Body of pancreas (tissue), 4 donors: ENCODE measurements around the gene ASPG. TPM values are rescaled to one million over a fixed set of nuclear protein-coding genes. Genes with fewer than 3 reads are reported as not detected.

ENCODE experiments used
- ATAC-seq: fragments of 150-250 bp; one replicate; pipeline ENCODE4 v1.9.1; 2016
- DNase-seq, 4 donors: peaks; one replicate each; pipeline ENCODE4 v3.0.0-alpha.2; 2019
- H3K27ac ChIP-seq, 4 donors: fragments of 200-600 bp; sonication (generic); 1 replicate in 3 of 4; 2 replicates in 1 of 4; pipeline versions ENCODE4 v1.5.1 to v1.6.1; 2016 to 2019; ENCODE audit warnings: mild to moderate bottlenecking in 1 of 4, mixed read lengths in 1 of 4, moderate library complexity in 1 of 4
- H3K27me3 ChIP-seq, 2 donors: fragments of 200-600 bp; sonication (generic); one replicate each; pipeline ENCODE4 v1.6.0; 2016; ENCODE audit warnings: mild to moderate bottlenecking in 1 of 2
- H3K36me3 ChIP-seq, 2 donors: fragments of 200-600 bp; sonication (generic); replicated peaks in 1 of 2; 2 replicates each; pipeline ENCODE4 v1.5.1; 2016; ENCODE audit warnings: low read depth in 2 of 2; ENCODE audit not compliant: insufficient read depth in 1 of 2
- H3K4me1 ChIP-seq: fragments of 200-600 bp; sonication (generic); one replicate; pipeline ENCODE4 v1.6.0; 2016
- H3K4me3 ChIP-seq, 2 donors: fragments of 200-600 bp; sonication (generic); 1 replicate in 1 of 2; 2 replicates in 1 of 2; pipeline ENCODE4 v1.5.1; 2016 to 2019
- H3K9me3 ChIP-seq, 3 donors: fragments of 200-600 bp; sonication (generic); 1 replicate in 2 of 3; 2 replicates in 1 of 3; pipeline ENCODE4 v1.5.1; 2016
- POLR2A ChIP-seq, 3 donors: fragments of 450-650 bp; IDR thresholded peaks; one replicate each; pipeline ENCODE4 v1.6.1; 2016; ENCODE audit warnings: antibody characterized with exemption in 3 of 3, mild to moderate bottlenecking in 2 of 3
- WGBS, 2 donors: methylation state at CpG; one replicate each; pipeline ENCODE4 v1.1.5; 2017; 5-methylcytosine and 5-hydroxymethylcytosine counted together
- intact Hi-C: fragments of 100-400 bp; cut with DNase I; formaldehyde crosslinking; loops from one replicate; pipeline ENCODE4 v1.15.1; 2023
- total RNA-seq, 2 donors: library from RNA; depleted of rRNA; stranded (reverse); fragments of >200 nt; gene quantifications; one replicate each; pipeline ENCODE4 v1.1.0, GENCODE V29; 2016
- TF ChIP-seq, protein P1 (sequence below), 7 experiments: fragments of 450-650 bp in 4 of 7; fragments of 200-600 bp in 3 of 7; sonication (generic) in 3 of 7; IDR thresholded peaks; one replicate each; pipeline ENCODE4 v1.5.1; 2016 to 2019; ENCODE audit warnings: antibody characterized with exemption in 7 of 7

ASPG gene
- total RNA-seq, 2 donors from 2014 or later, result 0.52 to 0.99 TPM

DNA sequence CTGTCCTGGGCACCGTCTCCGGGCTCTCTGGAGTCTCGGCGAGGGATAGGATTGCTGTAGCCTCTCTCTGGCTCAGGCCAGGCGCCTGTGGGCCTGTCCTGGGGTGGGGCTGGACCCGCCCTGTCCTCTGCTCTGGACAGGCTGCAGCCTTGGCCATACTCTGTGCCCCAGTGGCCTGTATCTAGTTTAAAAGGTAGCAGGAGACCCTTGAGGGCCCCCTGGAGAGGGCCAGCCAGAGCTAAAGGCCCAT, 54.6 kb downstream of the ASPG start:
- Histone ChIP-seq H3K4me1 (peaks cover 46% of the 10 kb centered on the region), H3K4me3 (no peak overlapping the region), H3K36me3 (no peaks in the 10 kb centered on the region), H3K27ac (no peak overlapping the region), H3K9me3 (no peaks in the 10 kb centered on the region), H3K27me3 (peaks cover 0 to 19% of the 10 kb centered on the region in 2 donors)
- intact Hi-C loops, result loop anchor here (10.0 kb wide), 1 partner anchor 225 kb away; no protein-coding TSS in a partner anchor
- DNase-seq (peak in 2 of 4 donors; percentile 4 to 11), ATAC-seq (no peak)
- 89% methylated on average over 6 of the region's 6 CpGs; no CpG with 5 or more reads in 1 of the 2 donors for WGBS, 2 donors
- TF ChIP-seq POLR2A (IDR thresholded peaks at IDR 0.05), result no peak
- TF ChIP-seq, protein P1, sequence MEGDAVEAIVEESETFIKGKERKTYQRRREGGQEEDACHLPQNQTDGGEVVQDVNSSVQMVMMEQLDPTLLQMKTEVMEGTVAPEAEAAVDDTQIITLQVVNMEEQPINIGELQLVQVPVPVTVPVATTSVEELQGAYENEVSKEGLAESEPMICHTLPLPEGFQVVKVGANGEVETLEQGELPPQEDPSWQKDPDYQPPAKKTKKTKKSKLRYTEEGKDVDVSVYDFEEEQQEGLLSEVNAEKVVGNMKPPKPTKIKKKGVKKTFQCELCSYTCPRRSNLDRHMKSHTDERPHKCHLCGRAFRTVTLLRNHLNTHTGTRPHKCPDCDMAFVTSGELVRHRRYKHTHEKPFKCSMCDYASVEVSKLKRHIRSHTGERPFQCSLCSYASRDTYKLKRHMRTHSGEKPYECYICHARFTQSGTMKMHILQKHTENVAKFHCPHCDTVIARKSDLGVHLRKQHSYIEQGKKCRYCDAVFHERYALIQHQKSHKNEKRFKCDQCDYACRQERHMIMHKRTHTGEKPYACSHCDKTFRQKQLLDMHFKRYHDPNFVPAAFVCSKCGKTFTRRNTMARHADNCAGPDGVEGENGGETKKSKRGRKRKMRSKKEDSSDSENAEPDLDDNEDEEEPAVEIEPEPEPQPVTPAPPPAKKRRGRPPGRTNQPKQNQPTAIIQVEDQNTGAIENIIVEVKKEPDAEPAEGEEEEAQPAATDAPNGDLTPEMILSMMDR (IDR thresholded peaks at IDR 0.05), result no peak

DNA sequence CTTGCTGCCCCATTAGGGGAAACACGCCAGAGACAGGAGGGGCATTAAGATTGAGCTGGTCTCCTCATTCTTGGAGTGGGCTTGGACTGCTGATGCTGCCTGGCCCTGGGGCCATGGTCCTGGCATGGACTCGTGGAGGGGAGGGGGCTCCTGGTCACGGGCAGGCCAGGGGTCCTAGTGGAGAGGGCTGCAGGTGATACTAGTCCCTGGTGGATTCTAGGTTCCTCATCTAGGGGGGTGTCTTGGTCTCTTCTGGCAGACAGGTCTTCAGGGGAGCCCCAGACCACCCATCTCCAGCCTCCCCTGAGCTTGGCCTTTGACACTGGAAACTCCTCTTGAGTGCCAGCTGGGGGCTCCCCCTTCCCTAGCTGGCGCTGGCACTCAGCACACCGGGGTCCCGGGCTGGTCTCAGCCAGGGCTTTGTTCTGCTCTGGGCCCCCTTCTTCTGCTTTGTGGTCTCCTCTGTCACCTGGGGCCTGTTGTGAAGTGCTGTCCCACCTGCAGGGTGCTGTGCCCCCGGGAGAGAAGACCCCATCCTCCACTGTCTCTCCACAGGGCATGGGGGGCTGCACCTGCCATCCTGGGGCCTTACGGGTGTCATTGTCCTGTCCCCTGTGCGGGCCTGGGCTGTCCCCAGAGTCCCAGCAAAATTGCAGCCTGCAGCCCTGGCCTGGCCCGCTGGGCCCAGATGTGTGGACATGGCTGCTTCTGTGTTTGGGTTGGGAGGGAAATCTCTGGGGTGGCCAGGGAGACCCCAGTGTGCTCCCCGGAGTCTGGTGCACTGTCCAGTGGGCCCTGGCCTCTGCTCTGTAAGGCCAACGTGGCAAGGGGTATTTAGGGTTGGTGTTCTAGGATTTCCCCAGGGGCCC, 55.2 kb downstream of the ASPG start:
- H3K27me3 ChIP-seq, result peaks cover 0 to 13% of the 10 kb centered on the region in 2 donors
- intact Hi-C loops, result loop anchor here (10.0 kb wide), 1 partner anchor 224 kb away; no protein-coding TSS in a partner anchor
- ATAC-seq, result no peak
- H3K9me3 ChIP-seq, result no peaks in the 10 kb centered on the region
- peaks cover 40% of the 10 kb centered on the region for H3K4me1 ChIP-seq
- H3K36me3 ChIP-seq, result no peaks in the 10 kb centered on the region
- no peak overlapping the region for H3K4me3 ChIP-seq
- WGBS, 2 donors, result 72 to 82% methylated on average over 3 to 12 of the region's 12 CpGs
- no peak overlapping the region for H3K27ac ChIP-seq
- no peak for TF ChIP-seq POLR2A (IDR thresholded peaks at IDR 0.05)
- TF ChIP-seq, protein P1 (IDR thresholded peaks at IDR 0.05), result no peak
- DNase-seq, result peak in 2 of 4 donors; percentile 2 to 8

DNA sequence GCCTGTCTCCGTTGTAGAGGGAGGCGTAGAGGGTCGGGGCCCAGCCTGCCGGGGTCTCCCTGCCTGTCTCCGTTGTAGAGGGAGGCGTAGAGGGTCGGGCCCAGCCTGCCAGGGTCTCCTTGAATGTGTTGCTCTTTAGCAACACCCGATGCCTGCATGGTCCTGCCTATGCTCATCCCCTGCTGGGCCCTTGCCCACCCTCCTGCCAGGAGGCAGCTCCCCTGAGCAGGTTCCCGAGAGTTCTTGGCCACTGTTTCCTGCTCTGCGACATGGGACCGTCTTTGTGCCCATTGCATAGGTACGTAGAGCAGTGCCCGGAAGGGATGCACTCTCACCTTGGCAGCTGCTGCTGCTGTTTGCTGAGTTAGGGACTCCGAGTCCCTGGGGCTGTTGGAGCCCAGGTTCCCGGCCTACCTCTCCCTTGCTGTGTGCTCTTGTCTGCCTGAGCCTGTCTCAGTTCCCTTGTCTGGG, 56.2 kb downstream of the ASPG start:
- Histone ChIP-seq H3K27ac (no peak overlapping the region), H3K9me3 (no peaks in the 10 kb centered on the region), H3K27me3 (peaks cover 0 to 7% of the 10 kb centered on the region in 2 donors), H3K4me3 (no peak overlapping the region), H3K36me3 (no peaks in the 10 kb centered on the region), H3K4me1 (peaks cover 33% of the 10 kb centered on the region)
- intact Hi-C loops, result loop anchor here (10.0 kb wide), 1 partner anchor 223 kb away; no protein-coding TSS in a partner anchor
- TF ChIP-seq POLR2A (IDR thresholded peaks at IDR 0.05), result no peak
- TF ChIP-seq, protein P1 (IDR thresholded peaks at IDR 0.05), result no peak
- peak in 2 of 4 donors; percentile 5 to 11 for DNase-seq
- WGBS, 2 donors, result 83 to 89% methylated on average over 9 to 11 of the region's 15 CpGs
- ATAC-seq, result no peak

DNA sequence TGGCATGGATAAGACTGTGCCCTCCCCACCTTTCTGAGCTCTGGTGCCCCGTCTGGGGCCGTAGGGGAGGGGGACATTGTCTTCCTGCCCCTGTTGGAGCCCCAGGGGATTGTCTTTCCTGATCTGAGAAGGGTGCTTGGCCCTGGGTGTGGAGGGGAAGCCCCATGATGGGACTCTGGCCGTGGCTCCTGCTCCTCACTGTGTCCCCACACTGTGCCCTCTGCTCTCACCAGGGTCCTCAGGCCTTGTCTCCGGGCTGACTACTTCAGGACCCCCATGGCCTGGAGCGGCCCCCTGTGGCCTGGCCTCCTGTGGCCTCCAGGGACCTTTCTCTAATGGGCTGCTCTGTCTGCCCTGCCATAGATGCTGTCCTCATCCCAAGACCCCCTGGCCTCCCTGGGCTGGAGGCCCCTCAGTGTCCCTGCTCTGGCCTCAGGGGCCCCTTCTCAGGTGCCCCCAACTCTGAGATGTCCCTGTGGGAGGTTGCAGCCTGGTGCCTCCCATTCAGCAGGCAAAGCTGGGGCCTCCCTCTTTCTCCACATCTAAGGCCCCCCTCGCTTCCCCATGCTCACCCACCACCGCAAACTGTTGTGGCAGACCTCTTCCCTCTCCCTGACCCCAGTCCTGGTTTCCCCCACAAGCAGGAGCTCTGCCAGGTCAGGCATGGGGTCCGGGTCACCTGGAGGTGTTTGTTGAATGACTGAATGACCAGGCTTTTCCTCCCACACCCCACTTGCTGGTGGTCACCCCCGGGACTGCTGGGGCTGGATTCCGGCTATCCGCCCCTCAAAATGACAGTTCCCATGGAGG, 56.8 kb downstream of the ASPG start:
- Histone ChIP-seq H3K27me3 (peaks cover 0 to under 1% of the 10 kb centered on the region in 2 donors), H3K36me3 (no peaks in the 10 kb centered on the region), H3K9me3 (no peaks in the 10 kb centered on the region), H3K4me1 (peaks cover 26% of the 10 kb centered on the region), H3K4me3 (no peak overlapping the region), H3K27ac (no peak overlapping the region)
- DNase-seq (peak in 2 of 4 donors; percentile 3 to 10), ATAC-seq (no peak)
- 67 to 87% methylated on average over 7 to 11 of the region's 11 CpGs for WGBS, 2 donors
- intact Hi-C loops, result loop anchor here (10.0 kb wide), 1 partner anchor 222 kb away; no protein-coding TSS in a partner anchor
- TF ChIP-seq, protein P1 (IDR thresholded peaks at IDR 0.05), result no peak
- TF ChIP-seq POLR2A (IDR thresholded peaks at IDR 0.05), result no peak
